ENCODE results near the gene DCDC2C. TPM values are rescaled to one million over a fixed set of nuclear protein-coding genes. Genes with fewer than 3 reads are reported as not detected.
A peak's percentile ranks its signal among the peaks of the same experiment; 100 is the strongest.

The DCDC2C gene
- total and polyA plus RNA-seq, 2 donors from 2014 or later: not detected

DNA sequence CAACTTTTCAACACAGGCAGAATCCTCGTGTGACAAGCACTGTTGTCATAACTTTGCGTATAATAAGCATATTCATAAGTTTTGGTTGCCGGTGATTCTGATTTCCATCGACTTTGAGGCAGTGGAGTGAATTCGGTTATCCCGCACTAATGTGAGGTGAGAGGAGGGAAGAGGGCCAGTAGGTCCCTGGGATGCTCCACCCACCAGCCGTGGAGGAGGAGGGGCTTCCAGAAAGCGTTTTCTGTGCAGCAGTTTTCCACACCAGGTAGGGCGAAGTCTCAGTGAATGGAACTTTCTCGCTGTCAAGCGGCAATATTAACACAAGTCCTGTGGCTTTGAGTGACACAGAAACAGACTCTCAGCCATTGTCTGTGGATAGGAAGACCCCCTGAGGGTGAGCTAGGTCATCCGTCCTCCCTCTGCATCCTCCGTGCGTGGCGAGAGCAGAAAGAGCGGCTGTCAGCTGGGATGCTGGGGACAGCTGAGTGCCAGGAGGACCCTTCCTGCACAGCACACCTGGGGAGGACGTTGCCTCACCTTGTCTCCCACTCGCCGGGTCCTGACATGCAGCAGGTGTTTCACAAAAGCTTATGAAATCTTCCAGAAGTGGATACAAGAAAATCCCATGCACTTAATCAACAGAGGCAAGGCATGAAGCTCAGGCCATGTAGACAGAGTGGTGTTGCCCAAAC, 67.5 kb downstream of the DCDC2C start:
- H3K9ac ChIP-seq (ENCODE audit: low read length in 3 of 3): no peak overlapping the region
- no peaks in the 10 kb centered on the region for H3K27me3 ChIP-seq (ENCODE audit: control insufficient read depth, insufficient read depth, low read length)
- no peaks in the 10 kb centered on the region for H3K9me3 ChIP-seq (ENCODE audit: control insufficient read depth in 2 of 3, insufficient read depth in 1 of 3, low read length in 3 of 3)
- DNase-seq (no peak), FAIRE-seq (no peak)
- no peak overlapping the region for H3K4me3 ChIP-seq (ENCODE audit: low read length in 3 of 3)
- intact Hi-C loops (cut with DNase I): no loop called here
- no peaks in the 10 kb centered on the region for H3K4me1 ChIP-seq (ENCODE audit: control insufficient read depth in 2 of 3, insufficient read depth in 2 of 3, low read depth in 1 of 3, low read length in 3 of 3)
- TF ChIP-seq, protein P1, sequence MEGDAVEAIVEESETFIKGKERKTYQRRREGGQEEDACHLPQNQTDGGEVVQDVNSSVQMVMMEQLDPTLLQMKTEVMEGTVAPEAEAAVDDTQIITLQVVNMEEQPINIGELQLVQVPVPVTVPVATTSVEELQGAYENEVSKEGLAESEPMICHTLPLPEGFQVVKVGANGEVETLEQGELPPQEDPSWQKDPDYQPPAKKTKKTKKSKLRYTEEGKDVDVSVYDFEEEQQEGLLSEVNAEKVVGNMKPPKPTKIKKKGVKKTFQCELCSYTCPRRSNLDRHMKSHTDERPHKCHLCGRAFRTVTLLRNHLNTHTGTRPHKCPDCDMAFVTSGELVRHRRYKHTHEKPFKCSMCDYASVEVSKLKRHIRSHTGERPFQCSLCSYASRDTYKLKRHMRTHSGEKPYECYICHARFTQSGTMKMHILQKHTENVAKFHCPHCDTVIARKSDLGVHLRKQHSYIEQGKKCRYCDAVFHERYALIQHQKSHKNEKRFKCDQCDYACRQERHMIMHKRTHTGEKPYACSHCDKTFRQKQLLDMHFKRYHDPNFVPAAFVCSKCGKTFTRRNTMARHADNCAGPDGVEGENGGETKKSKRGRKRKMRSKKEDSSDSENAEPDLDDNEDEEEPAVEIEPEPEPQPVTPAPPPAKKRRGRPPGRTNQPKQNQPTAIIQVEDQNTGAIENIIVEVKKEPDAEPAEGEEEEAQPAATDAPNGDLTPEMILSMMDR (IDR thresholded peaks at IDR 0.05; ENCODE audit: borderline replicate concordance, extremely low read depth, insufficient read depth): no peak
- H3K27ac ChIP-seq (ENCODE audit: low read depth in 2 of 2, low read length in 2 of 2): no peak overlapping the region
- no peaks in the 10 kb centered on the region for H3K36me3 ChIP-seq (ENCODE audit: control insufficient read depth in 2 of 3, insufficient read depth in 3 of 3, low read length in 3 of 3)

DNA sequence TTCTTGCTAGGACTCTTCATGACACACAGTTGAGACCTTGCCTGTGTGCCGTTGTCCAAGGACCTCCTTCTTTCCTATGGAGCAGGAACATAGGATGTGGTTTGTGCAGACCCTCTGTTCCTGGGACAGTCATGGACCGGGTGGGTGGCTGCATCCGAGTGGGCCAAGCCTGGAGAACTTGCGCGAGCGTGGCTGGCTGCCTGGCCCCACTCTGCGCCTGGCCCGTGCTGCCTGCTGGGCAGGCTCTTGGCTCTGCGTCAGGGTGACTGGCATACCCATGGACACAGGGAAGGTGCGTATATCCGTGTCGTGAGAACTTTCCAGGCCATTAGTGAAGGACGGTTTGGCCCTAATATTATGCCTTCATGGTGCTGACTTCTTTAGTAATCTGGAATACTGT, 68.2 kb downstream of the DCDC2C start:
- intact Hi-C loops (cut with DNase I): no loop called here
- FAIRE-seq (no peak), DNase-seq (no peak)
- no peak overlapping the region for H3K27ac ChIP-seq (ENCODE audit: low read depth in 2 of 2, low read length in 2 of 2)
- no peaks in the 10 kb centered on the region for H3K36me3 ChIP-seq (ENCODE audit: control insufficient read depth in 2 of 3, insufficient read depth in 3 of 3, low read length in 3 of 3)
- no peaks in the 10 kb centered on the region for H3K9me3 ChIP-seq (ENCODE audit: control insufficient read depth in 2 of 3, insufficient read depth in 1 of 3, low read length in 3 of 3)
- H3K4me1 ChIP-seq (ENCODE audit: control insufficient read depth in 2 of 3, insufficient read depth in 2 of 3, low read depth in 1 of 3, low read length in 3 of 3): no peaks in the 10 kb centered on the region
- H3K4me3 ChIP-seq (ENCODE audit: low read length in 3 of 3): no peak overlapping the region
- H3K9ac ChIP-seq (ENCODE audit: low read length in 3 of 3): no peak overlapping the region
- TF ChIP-seq, protein P1 (IDR thresholded peaks at IDR 0.05; ENCODE audit: borderline replicate concordance, extremely low read depth, insufficient read depth): no peak
- no peaks in the 10 kb centered on the region for H3K27me3 ChIP-seq (ENCODE audit: control insufficient read depth, insufficient read depth, low read length)

DNA sequence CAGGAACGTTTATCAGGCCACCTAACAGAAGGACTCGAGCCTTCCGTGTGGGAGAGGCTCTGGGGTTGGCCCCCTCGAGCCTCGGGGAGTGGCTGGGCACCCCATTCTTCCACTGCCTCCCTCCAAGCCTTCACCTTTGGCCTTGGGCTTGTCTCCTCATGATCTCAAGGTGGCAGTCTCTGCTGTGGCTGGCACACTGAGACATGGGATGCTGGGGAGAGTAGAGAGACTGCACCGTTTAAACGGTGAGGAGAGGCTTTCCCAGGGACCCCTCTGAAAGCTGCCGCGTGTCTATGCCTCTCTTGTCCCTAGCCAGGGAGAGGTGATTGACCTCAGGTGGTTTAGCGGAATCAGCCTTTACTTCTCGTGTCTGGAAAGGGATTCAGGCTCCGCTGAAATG, 71.0 kb downstream of the DCDC2C start:
- TF ChIP-seq, protein P1 (IDR thresholded peaks at IDR 0.05; ENCODE audit: borderline replicate concordance, extremely low read depth, insufficient read depth): no peak
- no peak for FAIRE-seq
- no peaks in the 10 kb centered on the region for H3K36me3 ChIP-seq (ENCODE audit: control insufficient read depth in 2 of 3, insufficient read depth in 3 of 3, low read length in 3 of 3)
- no peaks in the 10 kb centered on the region for H3K9me3 ChIP-seq (ENCODE audit: control insufficient read depth in 2 of 3, insufficient read depth in 1 of 3, low read length in 3 of 3)
- intact Hi-C loops (cut with DNase I): no loop called here
- no peak overlapping the region for H3K4me3 ChIP-seq (ENCODE audit: low read length in 3 of 3)
- no peaks in the 10 kb centered on the region for H3K27me3 ChIP-seq (ENCODE audit: control insufficient read depth, insufficient read depth, low read length)
- H3K27ac ChIP-seq (ENCODE audit: low read depth in 2 of 2, low read length in 2 of 2): no peak overlapping the region
- H3K9ac ChIP-seq (ENCODE audit: low read length in 3 of 3): no peak overlapping the region
- no peaks in the 10 kb centered on the region for H3K4me1 ChIP-seq (ENCODE audit: control insufficient read depth in 2 of 3, insufficient read depth in 2 of 3, low read depth in 1 of 3, low read length in 3 of 3)
- peak in 1 of 5 donors; percentile 6 for DNase-seq

DNA sequence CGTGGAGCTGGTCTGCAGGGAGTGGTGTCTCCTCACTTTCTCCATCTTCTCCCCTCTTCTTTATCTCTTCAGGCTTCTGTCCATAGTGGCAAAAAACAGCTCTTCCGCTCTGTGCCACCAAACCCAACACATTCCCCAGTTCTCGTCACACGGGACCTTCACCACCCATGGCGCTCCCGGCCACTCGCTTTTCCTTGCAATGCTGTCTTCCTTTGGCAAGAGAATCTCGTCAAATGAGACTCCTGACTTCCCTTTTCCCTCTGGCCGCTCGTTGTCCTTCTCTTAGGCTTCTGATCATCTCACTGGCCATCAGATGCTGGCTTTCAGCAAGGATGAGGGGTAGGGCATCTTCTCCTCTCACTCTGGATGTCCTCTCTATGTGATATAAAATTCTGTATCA, 72.9 kb downstream of the DCDC2C start:
- Histone ChIP-seq H3K4me3 (ENCODE audit: low read length in 3 of 3) (no peak overlapping the region), H3K9ac (ENCODE audit: low read length in 3 of 3) (no peak overlapping the region), H3K9me3 (ENCODE audit: control insufficient read depth in 2 of 3, insufficient read depth in 1 of 3, low read length in 3 of 3) (no peaks in the 10 kb centered on the region), H3K36me3 (ENCODE audit: control insufficient read depth in 2 of 3, insufficient read depth in 3 of 3, low read length in 3 of 3) (no peaks in the 10 kb centered on the region), H3K27me3 (ENCODE audit: control insufficient read depth, insufficient read depth, low read length) (no peaks in the 10 kb centered on the region), H3K27ac (ENCODE audit: low read depth in 2 of 2, low read length in 2 of 2) (no peak overlapping the region), H3K4me1 (ENCODE audit: control insufficient read depth in 2 of 3, insufficient read depth in 2 of 3, low read depth in 1 of 3, low read length in 3 of 3) (peaks cover 0 to 7% (median 2%) of the 10 kb centered on the region in 3 donors)
- TF ChIP-seq, protein P1 (IDR thresholded peaks at IDR 0.05; ENCODE audit: borderline replicate concordance, extremely low read depth, insufficient read depth): no peak
- FAIRE-seq (no peak), DNase-seq (no peak)
- intact Hi-C loops (cut with DNase I): no loop called here

Data from kidney (tissue), 14 donors.